Ishikawa (cell line): ENCODE results near the gene LRRC45.

ENCODE experiments used
- CEBPB ChIP-seq: IDR thresholded peaks from 2 replicates; pipeline ENCODE4 v1.6.1; 2012
- CREB1 ChIP-seq: IDR thresholded peaks from 2 replicates; pipeline ENCODE4 v1.6.1; 2012; ENCODE audit warnings: low read depth
- EGR1 ChIP-seq: IDR thresholded peaks from 2 replicates; pipeline ENCODE4 v1.6.1; 2012
- EP300 ChIP-seq: IDR thresholded peaks from 2 replicates; pipeline ENCODE4 v1.6.1; 2012; ENCODE audit warnings: borderline replicate concordance
- FOXM1 ChIP-seq: IDR thresholded peaks from 2 replicates; pipeline ENCODE4 v1.6.1; 2012; ENCODE audit warnings: low read depth, borderline replicate concordance
- MAX ChIP-seq: IDR thresholded peaks from 2 replicates; pipeline ENCODE4 v1.6.1; 2012
- NFIC ChIP-seq: IDR thresholded peaks from 2 replicates; pipeline ENCODE4 v1.6.1; 2012
- RAD21 ChIP-seq: IDR thresholded peaks from 2 replicates; pipeline ENCODE4 v1.6.1; 2012; ENCODE audit warnings: low read depth
- REST ChIP-seq: IDR thresholded peaks from 2 replicates; pipeline ENCODE4 v1.6.1; 2012; ENCODE audit warnings: low read depth, mild to moderate bottlenecking
- TAF1 ChIP-seq: IDR thresholded peaks from 2 replicates; pipeline ENCODE4 v1.6.1; 2012; ENCODE audit warnings: low read depth, mild to moderate bottlenecking
- TCF12 ChIP-seq: IDR thresholded peaks from 2 replicates; pipeline ENCODE4 v1.6.1; 2012; ENCODE audit warnings: low read depth
- TEAD4 ChIP-seq: IDR thresholded peaks from 2 replicates; pipeline ENCODE4 v1.6.1; 2012
- USF1 ChIP-seq: IDR thresholded peaks from 2 replicates; pipeline ENCODE4 v1.6.1; 2012
- YY1 ChIP-seq: IDR thresholded peaks from 2 replicates; pipeline ENCODE4 v1.6.1; 2012; ENCODE audit warnings: low read depth
- ZBTB7A ChIP-seq: IDR thresholded peaks from 2 replicates; pipeline ENCODE4 v1.6.1; 2012; ENCODE audit warnings: low read depth

LRRC45 gene

GRCh38 chr17:82039695-82040299 lies 16.7 kb downstream of the LRRC45 start:
- TF ChIP-seq NFIC (0 out of 2 replicates have a peak, but pooled peaks have one; percentile 19), EGR1 (no peak), REST (no peak)

- TF ChIP-seq USF1, result no peak
- no peak for TF ChIP-seq NFIC
Observed at GRCh38 chr17:82041144-82041814, 18.2 kb downstream of the LRRC45 start.

GRCh38 chr17:82042649-82043048 lies 19.5 kb downstream of the LRRC45 start:
- TF ChIP-seq ZBTB7A (no peak), NFIC (no peak), RAD21 (no peak), TCF12 (no peak), TAF1 (no peak), CEBPB (no peak), MAX (no peak), TEAD4 (no peak)

- no peak for TF ChIP-seq CEBPB
Observed at GRCh38 chr17:82043507-82043906, 20.4 kb downstream of the LRRC45 start.

- no peak for TF ChIP-seq TEAD4
- no peak for TF ChIP-seq FOXM1
- TF ChIP-seq YY1, result no peak
Observed at GRCh38 chr17:82045936-82046484, 22.9 kb downstream of the LRRC45 start.

GRCh38 chr17:82046903-82047302 lies 23.8 kb downstream of the LRRC45 start:
- no peak for TF ChIP-seq EGR1
- no peak for TF ChIP-seq EP300
- no peak for TF ChIP-seq CREB1
- no peak for TF ChIP-seq MAX
- no peak for TF ChIP-seq REST
- no peak for TF ChIP-seq FOXM1
- no peak for TF ChIP-seq TAF1
- no peak for TF ChIP-seq TEAD4
- TF ChIP-seq NFIC, result no peak
- TF ChIP-seq CEBPB, result no peak
- no peak for TF ChIP-seq TCF12
- no peak for TF ChIP-seq RAD21
- TF ChIP-seq YY1, result no peak
- no peak for TF ChIP-seq USF1
- TF ChIP-seq ZBTB7A, result no peak

- no peak for TF ChIP-seq REST
- TF ChIP-seq TCF12, result no peak
- TF ChIP-seq EGR1, result no peak
- TF ChIP-seq NFIC, result no peak
- TF ChIP-seq CREB1, result no peak
- no peak for TF ChIP-seq RAD21
- TF ChIP-seq FOXM1, result no peak
- no peak for TF ChIP-seq TAF1
Observed at GRCh38 chr17:82047379-82047778, 24.3 kb downstream of the LRRC45 start.
